HG02852 (cell line): ENCODE results near the gene CRTAP.
A peak's percentile ranks its signal among the peaks of the same experiment; 100 is the strongest.
"Not testable (repeated sequence)": the region's sequence is repeated elsewhere in the genome, so short reads cannot be mapped to it uniquely, and the experiment has no call there.

ENCODE experiments used
- ATAC-seq: cut with Tn5 transposase; IDR thresholded peaks from one replicate; pipeline ENCODE4 v1.9.1; 2021; ENCODE audit warnings: mild to moderate bottlenecking, moderate library complexity; ENCODE audit not compliant: unreplicated experiment

Gene CRTAP

GRCh38 chr3:33137691-33138090 is 23.9 kb downstream of the CRTAP start:
- ATAC-seq = no peak

GRCh38 chr3:33139006-33139623 is 25.3 kb downstream of the CRTAP start:
- ATAC-seq = peak; percentile 67

GRCh38 chr3:33139996-33140395 is 26.2 kb downstream of the CRTAP start:
- ATAC-seq = no peak

- no peak for ATAC-seq
These were observed 27.2 kb downstream of the CRTAP start for GRCh38 chr3:33141006-33141405.

GRCh38 chr3:33144433-33144832 is 30.6 kb downstream of the CRTAP start:
- no peak for ATAC-seq

- ATAC-seq = no peak
These were observed 31.5 kb downstream of the CRTAP start for GRCh38 chr3:33145221-33145900.

- no peak for ATAC-seq
These were observed 32.2 kb downstream of the CRTAP start for GRCh38 chr3:33145901-33146580.

GRCh38 chr3:33146791-33147445 is 33.1 kb downstream of the CRTAP start:
- ATAC-seq = no peak

- ATAC-seq = no peak
These were observed 35.5 kb downstream of the CRTAP start for GRCh38 chr3:33149342-33149741.

- ATAC-seq = no peak
These were observed 38.8 kb downstream of the CRTAP start for GRCh38 chr3:33152363-33153360.

- ATAC-seq = no peak
These were observed 40.0 kb downstream of the CRTAP start for GRCh38 chr3:33153782-33154181.

- no peak for ATAC-seq
These were observed 41.5 kb downstream of the CRTAP start for GRCh38 chr3:33155301-33155700.

GRCh38 chr3:33159234-33159633 is 45.4 kb downstream of the CRTAP start:
- no peak for ATAC-seq

- no peak for ATAC-seq
These were observed 46.2 kb downstream of the CRTAP start for GRCh38 chr3:33159981-33160380.

GRCh38 chr3:33162621-33163020 is 48.8 kb downstream of the CRTAP start:
- not testable (repeated sequence) for ATAC-seq

GRCh38 chr3:33165372-33165771 is 51.6 kb downstream of the CRTAP start:
- ATAC-seq = no peak

- no peak for ATAC-seq
These were observed 52.3 kb downstream of the CRTAP start for GRCh38 chr3:33166095-33166494.

- ATAC-seq = no peak
These were observed 53.5 kb downstream of the CRTAP start for GRCh38 chr3:33167284-33167683.

- no peak for ATAC-seq
These were observed 54.0 kb downstream of the CRTAP start for GRCh38 chr3:33167716-33168336.

- ATAC-seq = no peak
These were observed 56.7 kb downstream of the CRTAP start for GRCh38 chr3:33170531-33170930.
